Stimulated activated CD8-positive, alpha-beta memory T cell treated with anti-CD3 and anti-CD28 coated beads, Interleukin-4, amount 100 ng/mL, for 24 hours (primary cell): Measurements from ENCODE around the gene PRDM5.

ENCODE experiments used
- DNase-seq: peaks from one replicate; pipeline ENCODE4 v3.0.0-alpha.2; 2020; ENCODE audit warnings: low read depth

PRDM5 gene

DNA sequence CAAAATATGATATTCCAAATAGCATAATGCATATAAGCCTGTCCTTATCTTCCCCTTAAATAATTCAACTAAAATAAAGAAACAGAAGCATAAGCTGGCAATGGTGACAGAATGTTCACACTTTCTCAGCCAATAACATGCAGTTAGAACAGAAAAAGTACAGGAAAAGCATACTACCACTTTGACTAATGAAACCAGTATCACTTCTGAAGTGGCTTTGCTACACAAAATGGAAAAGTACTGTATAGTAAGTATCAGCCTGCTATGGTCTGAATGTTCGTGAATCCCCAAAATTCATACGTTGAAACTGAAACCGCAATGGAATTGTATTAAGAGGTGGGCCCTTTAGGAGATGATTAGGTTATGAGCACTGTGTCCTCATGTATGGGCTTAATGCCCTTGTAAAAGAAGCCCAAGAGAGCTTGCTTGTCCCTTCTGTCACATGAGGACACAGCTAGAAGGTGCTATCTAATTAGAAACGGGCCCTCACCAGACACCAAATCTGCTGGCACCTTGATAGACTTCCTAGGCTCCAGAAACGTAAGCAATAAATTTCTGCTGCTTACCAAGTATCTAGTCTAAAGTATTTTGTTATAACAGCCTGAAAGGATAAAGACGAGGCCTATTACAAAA, 102.6 kb downstream of the PRDM5 start:
- DNase-seq = no peak

GRCh38 chr4:120816296-120816965, 106.1 kb downstream of the PRDM5 start:
- no peak for DNase-seq

- DNase-seq = no peak
Observed at GRCh38 chr4:120815361-120815760, 107.2 kb downstream of the PRDM5 start.

GRCh38 chr4:120814886-120815285, 107.6 kb downstream of the PRDM5 start:
- no peak for DNase-seq

GRCh38 chr4:120812216-120812615, 110.3 kb downstream of the PRDM5 start:
- DNase-seq = no peak

DNA sequence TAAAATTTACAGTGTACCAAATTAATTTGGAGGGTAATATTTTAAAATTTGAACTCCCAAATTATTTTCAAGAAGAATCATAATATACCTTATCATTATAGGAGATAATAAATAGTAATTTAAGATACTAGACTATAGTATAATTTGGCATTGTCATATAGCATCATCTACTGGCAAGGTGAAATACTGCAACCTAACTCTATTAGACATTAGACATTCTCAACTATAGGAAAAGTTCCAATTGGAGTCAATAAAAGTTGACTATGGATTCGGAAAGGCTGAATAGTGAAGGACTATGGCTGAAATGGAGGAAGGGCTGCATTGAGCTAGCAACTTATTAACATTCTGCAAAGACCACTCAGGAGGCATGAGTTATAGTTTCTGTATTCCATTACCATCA, 113.0 kb downstream of the PRDM5 start:
- DNase-seq = no peak

GRCh38 chr4:120808475-120809141, 113.9 kb downstream of the PRDM5 start:
- DNase-seq = no peak

- DNase-seq = no peak
Observed at GRCh38 chr4:120801137-120801758, 121.3 kb downstream of the PRDM5 start.

DNA sequence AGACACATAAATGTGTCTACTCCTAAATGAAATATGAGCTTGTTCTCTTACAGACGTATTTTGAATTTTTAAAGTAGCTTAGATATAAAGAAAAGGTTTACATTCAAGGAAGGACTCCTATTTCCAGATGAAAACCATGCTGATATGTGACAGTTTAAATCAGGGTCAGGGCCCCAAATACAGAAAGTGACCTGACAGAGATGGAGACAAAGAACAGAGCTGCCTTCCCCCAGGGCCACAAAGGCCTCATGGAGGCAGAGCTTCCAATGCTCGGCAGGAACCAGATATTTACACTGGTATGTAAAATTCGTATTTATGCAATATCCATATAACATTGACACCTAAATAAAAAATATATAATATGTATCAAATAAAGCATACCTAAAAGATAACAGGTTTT, 124.0 kb downstream of the PRDM5 start:
- no peak for DNase-seq

GRCh38 chr4:120796271-120796670, 126.3 kb downstream of the PRDM5 start:
- DNase-seq = no peak

DNA sequence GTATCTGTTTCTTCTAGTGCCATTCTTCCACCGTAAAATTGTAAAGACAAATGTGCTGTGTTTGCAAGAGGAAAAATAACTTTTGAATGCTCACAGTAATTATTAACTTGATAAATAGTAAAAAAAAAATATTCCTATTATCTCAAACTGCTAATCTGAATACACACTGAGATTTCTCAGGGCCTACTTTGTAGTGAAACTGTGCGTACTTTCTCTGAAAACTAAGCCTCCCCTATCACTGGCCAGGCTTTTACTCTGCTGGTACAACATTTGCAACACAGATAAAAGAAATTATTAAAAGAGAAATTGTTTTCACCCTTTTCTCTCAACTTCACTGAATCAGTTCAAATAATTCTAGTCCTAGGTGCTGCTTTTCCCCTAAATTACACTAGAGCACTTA, 137.3 kb downstream of the PRDM5 start:
- no peak for DNase-seq

DNA sequence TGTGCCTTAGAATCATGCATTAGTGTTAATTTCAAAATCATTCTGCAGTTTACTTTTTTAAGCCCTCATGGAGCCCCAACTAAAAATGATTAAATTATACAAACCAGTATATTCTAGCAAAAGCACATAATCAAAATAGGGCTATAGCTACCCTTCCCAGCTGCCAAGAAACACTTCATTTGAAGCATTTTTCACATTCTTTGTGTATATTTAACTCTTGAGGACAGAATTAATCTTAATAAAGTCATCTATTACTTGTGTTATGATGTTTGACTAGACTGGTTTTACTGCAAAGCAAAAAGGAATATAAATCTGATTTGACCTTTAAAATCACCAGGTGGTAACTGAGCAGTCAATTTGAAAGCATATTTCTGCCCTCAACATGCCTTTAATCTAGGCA, 145.1 kb downstream of the PRDM5 start:
- no peak for DNase-seq

GRCh38 chr4:120775431-120775830, 147.1 kb downstream of the PRDM5 start:
- DNase-seq = no peak

DNA sequence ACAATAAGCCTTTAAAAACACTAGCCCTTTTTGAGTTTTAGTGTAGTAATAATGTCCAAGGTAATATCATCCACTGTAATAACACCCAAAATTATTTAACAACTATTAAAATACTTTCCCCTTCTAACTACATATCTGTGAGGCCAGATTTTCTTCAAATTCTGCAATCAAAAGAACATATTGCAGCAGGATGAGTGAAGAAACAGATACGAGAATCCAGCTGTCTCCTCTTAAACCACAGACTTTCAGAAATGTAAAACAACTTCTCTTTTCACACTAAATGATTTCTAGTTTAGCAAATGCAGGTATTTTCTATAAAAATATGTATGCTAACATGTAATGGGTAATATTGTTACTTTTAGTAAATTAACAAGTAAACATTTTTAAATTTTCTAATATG, 148.9 kb downstream of the PRDM5 start:
- DNase-seq = no peak

GRCh38 chr4:120771907-120772306, 150.6 kb downstream of the PRDM5 start:
- DNase-seq = no peak

- no peak for DNase-seq
Observed at GRCh38 chr4:120770897-120771296, 151.6 kb downstream of the PRDM5 start.

GRCh38 chr4:120769227-120769626, 153.3 kb downstream of the PRDM5 start:
- no peak for DNase-seq

GRCh38 chr4:120765260-120765680, 157.3 kb downstream of the PRDM5 start:
- no peak for DNase-seq

GRCh38 chr4:120763650-120764049, 158.9 kb downstream of the PRDM5 start:
- no peak for DNase-seq

GRCh38 chr4:120761070-120761469, 161.5 kb downstream of the PRDM5 start:
- DNase-seq = no peak

GRCh38 chr4:120760047-120760446, 162.5 kb downstream of the PRDM5 start:
- DNase-seq = no peak

DNA sequence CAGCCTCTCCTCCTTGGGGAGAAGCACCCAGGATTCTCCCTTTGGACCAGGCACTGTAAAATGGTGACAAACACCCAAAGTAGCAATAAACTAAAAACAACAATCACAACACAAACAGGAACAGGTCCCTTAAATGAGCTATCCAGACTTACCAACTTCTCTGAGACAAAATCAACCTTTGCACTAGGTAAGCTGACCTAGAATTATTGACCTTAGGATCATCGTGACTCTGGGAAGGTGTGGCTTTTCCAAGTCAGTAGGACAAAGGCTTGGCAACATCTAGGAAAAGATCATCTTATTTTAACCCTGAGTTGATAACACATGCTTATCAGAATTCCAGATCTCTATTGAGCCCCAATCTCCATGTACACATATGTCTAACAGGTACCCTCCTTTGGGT, 166.7 kb downstream of the PRDM5 start:
- no peak for DNase-seq

DNA sequence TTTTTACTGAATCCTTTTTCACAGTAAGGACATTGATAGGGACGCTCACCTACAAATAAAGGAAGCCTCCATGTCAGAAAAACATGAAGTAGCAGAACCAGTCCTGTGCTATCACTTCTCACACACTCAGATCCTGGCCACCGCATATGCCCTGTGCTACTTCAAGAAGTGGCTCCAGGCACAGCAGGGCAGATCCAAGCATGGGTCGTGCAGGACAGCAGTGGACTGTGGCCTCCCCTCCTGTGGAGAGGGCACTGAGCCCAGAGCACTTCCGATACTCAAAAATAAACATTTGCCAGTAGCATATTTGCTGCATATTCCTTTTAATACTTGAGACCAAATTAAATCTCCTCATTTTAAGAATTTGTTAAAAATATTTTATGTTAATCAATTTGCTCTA, 167.9 kb downstream of the PRDM5 start:
- no peak for DNase-seq
